ENCODE results near the gene NCBP3. TPM values are rescaled to one million over a fixed set of nuclear protein-coding genes. Genes with fewer than 3 reads are reported as not detected.
"Not testable (repeated sequence)": the region's sequence is repeated elsewhere in the genome, so short reads cannot be mapped to it uniquely, and the experiment has no call there.

The NCBP3 gene
- total RNA-seq, 1 donor from 2014 or later = 133 TPM

- no peak for DNase-seq
- no peak for TF ChIP-seq CTCF (IDR thresholded peaks at IDR 0.05; ENCODE audit: partially characterized antibody, unreplicated experiment)
- Mint-ChIP-seq H3K4me1 (ENCODE audit: low read depth, unreplicated experiment) (peaks cover 9% of the 10 kb centered on the region), H3K27ac (ENCODE audit: unreplicated experiment) (peak overlapping the region; percentile 90), H3K4me3 (ENCODE audit: unreplicated experiment) (peak overlapping the region; percentile 96), H3K9me3 (ENCODE audit: unreplicated experiment) (no peaks in the 10 kb centered on the region), H3K27me3 (ENCODE audit: unreplicated experiment) (no peaks in the 10 kb centered on the region), H3K36me3 (ENCODE audit: unreplicated experiment) (no peaks in the 10 kb centered on the region)
These were observed 790 bp downstream of the NCBP3 start for GRCh38 chr17:3845291-3845620.

GRCh38 chr17:3844556-3844955, 1.5 kb downstream of the NCBP3 start:
- not testable (repeated sequence) for DNase-seq; H3K27me3 Mint-ChIP-seq (ENCODE audit: unreplicated experiment); H3K9me3 Mint-ChIP-seq (ENCODE audit: unreplicated experiment); H3K36me3 Mint-ChIP-seq (ENCODE audit: unreplicated experiment); H3K4me1 Mint-ChIP-seq (ENCODE audit: low read depth, unreplicated experiment); H3K27ac Mint-ChIP-seq (ENCODE audit: unreplicated experiment)
- H3K4me3 Mint-ChIP-seq (ENCODE audit: unreplicated experiment) = peak overlapping the region; percentile 96

- TF ChIP-seq CTCF (IDR thresholded peaks at IDR 0.05; ENCODE audit: partially characterized antibody, unreplicated experiment) = peak; percentile 72
- peak; percentile 65 for DNase-seq
- H3K27ac Mint-ChIP-seq (ENCODE audit: unreplicated experiment) = peak overlapping the region; percentile 75
- H3K36me3 Mint-ChIP-seq (ENCODE audit: unreplicated experiment) = no peaks in the 10 kb centered on the region
- H3K4me1 Mint-ChIP-seq (ENCODE audit: low read depth, unreplicated experiment) = peaks cover 9% of the 10 kb centered on the region
- H3K9me3 Mint-ChIP-seq (ENCODE audit: unreplicated experiment) = no peaks in the 10 kb centered on the region
- H3K27me3 Mint-ChIP-seq (ENCODE audit: unreplicated experiment) = no peaks in the 10 kb centered on the region
- peak overlapping the region; percentile 96 for H3K4me3 Mint-ChIP-seq (ENCODE audit: unreplicated experiment)
These were observed 2.0 kb downstream of the NCBP3 start for GRCh38 chr17:3843935-3844516.

- no peak overlapping the region for H3K27ac Mint-ChIP-seq (ENCODE audit: unreplicated experiment)
- no peaks in the 10 kb centered on the region for H3K4me1 Mint-ChIP-seq (ENCODE audit: low read depth, unreplicated experiment)
- TF ChIP-seq CTCF (IDR thresholded peaks at IDR 0.05; ENCODE audit: partially characterized antibody, unreplicated experiment) = no peak
- no peaks in the 10 kb centered on the region for H3K36me3 Mint-ChIP-seq (ENCODE audit: unreplicated experiment)
- DNase-seq = no peak
- peaks cover 1% of the 10 kb centered on the region for H3K27me3 Mint-ChIP-seq (ENCODE audit: unreplicated experiment)
- no peak overlapping the region for H3K4me3 Mint-ChIP-seq (ENCODE audit: unreplicated experiment)
- H3K9me3 Mint-ChIP-seq (ENCODE audit: unreplicated experiment) = peaks cover 4% of the 10 kb centered on the region
These were observed 7.8 kb downstream of the NCBP3 start for GRCh38 chr17:3838206-3838605.

GRCh38 chr17:3836551-3836950, 9.5 kb downstream of the NCBP3 start:
- DNase-seq = no peak
- H3K9me3 Mint-ChIP-seq (ENCODE audit: unreplicated experiment) = peaks cover 4% of the 10 kb centered on the region
- H3K4me1 Mint-ChIP-seq (ENCODE audit: low read depth, unreplicated experiment) = no peaks in the 10 kb centered on the region
- no peak overlapping the region for H3K27ac Mint-ChIP-seq (ENCODE audit: unreplicated experiment)
- H3K27me3 Mint-ChIP-seq (ENCODE audit: unreplicated experiment) = peaks cover 1% of the 10 kb centered on the region
- no peak overlapping the region for H3K4me3 Mint-ChIP-seq (ENCODE audit: unreplicated experiment)
- H3K36me3 Mint-ChIP-seq (ENCODE audit: unreplicated experiment) = no peaks in the 10 kb centered on the region
- no peak for TF ChIP-seq CTCF (IDR thresholded peaks at IDR 0.05; ENCODE audit: partially characterized antibody, unreplicated experiment)

Measured in glutamatergic neuron (in vitro differentiated cells).